RCC 7860 (cell line): ENCODE results near the gene PLEKHM1.

Experiments used
- DNase-seq: peaks from one replicate; pipeline ENCODE4 v3.0.0-alpha.2; 2015; ENCODE audit warnings: low spot score
- FAIRE-seq: peaks from 2 replicates; lab custom pipeline; 2012; peaks lifted over from hg19 to GRCh38; lab: Jason Lieb, UNC

Gene PLEKHM1

DNA sequence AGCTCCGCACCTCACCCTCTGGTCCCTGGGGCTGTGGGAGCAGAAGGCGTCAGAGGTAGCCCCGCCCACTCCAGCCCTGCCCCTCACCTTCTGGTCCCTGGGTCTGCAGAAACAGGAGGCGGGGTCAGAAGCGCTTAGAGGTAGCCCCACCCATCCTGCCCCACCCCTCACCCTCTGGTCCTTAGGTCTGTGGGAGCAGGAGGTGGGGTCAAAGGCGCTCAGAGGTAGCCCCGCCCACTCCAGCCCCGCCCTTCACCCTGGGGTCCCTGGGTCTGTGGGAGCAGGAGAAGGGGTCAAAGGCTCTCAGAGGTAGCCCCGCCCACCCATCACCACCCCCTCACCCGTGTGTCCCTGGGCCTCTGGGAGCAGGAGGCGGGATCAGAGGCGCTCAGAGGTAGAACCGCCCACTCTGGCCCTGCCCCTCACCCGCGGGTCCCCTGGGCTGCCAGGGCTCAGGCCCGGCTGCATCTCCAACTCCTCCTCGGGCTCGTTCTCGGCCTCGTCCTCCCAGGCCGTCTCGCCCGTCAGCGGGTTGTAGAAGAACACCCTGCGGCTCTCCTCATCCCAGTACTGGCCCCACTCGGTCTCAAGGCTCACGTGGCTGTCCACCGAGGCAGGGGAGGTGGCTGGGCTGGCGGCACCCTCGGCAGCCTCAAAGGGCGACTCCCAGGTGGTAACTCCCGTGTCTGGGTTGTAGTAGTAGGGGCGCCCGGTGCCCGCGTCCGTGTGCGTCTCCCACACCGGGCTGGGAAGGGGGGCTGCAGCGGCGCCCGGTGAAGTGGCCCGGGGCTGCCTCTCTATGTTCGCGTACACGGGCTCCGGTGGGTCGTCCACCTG lies 85.1 kb downstream of the PLEKHM1 start:
- FAIRE-seq (no peak), DNase-seq (no peak)

DNA sequence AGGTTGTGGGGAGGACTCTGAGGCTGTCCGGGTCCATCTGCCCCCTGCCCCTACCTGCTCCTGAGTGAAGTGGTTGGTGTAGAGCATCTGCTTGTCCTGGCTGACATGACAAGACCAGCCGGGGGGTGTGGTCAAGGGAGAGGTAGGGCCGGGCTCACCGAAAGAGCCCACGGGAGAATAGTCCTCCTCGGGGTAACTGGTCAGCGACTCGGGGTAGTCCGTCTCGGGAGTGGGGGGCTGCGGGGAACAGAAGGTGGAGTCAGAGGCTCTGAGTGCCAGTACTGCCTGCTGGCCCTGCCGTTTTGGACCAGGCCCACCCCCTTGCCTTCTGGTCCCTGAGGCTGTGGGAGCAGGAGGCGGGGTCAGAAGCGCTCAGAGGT lies 85.7 kb downstream of the PLEKHM1 start:
- FAIRE-seq, result no peak
- no peak for DNase-seq

DNA sequence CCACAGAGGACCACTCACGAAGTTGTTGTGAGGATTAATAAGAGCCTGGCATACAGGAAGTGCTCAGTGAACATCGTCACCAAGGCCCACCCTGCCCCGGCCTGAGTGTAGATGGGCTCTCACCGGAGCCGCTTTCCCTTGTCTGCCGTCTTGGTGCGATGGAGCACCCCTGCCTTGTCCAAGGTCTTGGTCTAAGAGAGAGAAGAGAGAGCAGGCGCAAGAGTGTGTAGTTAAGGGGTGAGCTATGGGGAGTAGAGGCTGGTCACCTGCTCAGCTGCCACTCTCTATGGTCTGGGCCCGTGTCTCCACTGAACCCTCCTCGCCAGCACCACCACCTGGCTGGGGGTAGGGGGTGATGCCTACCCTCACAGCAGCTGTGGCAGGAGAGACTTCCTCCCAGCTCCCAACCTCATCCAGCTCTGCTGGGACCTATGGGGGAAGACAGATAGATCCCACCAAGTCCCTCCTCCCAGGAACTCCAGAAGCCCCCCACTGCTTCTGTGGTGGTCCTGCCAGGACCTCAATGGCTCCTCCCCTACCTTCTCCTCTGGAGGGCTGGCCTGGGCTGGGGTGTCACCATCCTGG lies 86.5 kb downstream of the PLEKHM1 start:
- no peak for DNase-seq
- no peak for FAIRE-seq

DNA sequence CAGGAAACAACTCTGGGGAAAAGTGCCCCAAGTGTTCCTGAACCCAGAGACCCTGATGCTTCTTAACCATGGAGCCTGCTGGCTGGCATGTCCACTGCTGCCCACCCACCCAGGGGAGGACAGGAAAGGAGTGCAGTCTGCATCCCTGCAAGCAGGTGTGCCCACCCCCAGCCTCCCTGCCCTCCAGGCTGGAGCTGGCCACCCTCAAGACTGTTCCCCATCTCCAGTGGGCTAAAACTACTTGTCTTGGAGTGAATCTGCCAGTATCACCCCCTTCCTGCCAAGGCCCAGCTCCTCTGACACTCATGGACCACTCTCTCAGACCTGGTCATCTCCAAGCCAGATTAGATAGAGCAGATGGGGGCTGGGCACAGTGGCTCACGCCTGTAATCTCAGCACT lies 87.6 kb downstream of the PLEKHM1 start:
- DNase-seq (no peak), FAIRE-seq (no peak)

DNA sequence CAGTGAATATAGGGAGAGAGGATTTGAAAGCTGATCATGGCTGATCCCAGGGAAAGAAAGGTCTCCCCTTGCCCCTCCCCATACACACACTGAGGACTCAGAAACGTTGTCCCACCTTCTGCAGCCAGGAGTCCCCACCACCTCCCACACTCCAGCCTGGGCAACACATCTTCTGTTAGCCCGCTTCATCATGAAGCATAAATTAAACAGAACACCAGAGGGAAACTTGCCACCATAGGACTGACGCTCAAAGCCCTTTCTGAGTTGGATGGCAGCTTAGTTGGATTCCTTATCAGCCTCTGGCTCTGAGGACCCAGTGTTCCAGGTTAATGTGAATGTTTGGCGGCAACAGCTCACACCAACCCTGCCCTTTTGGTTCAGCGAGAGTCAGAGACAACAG lies 91.7 kb downstream of the PLEKHM1 start:
- FAIRE-seq, result no peak
- no peak for DNase-seq

DNA sequence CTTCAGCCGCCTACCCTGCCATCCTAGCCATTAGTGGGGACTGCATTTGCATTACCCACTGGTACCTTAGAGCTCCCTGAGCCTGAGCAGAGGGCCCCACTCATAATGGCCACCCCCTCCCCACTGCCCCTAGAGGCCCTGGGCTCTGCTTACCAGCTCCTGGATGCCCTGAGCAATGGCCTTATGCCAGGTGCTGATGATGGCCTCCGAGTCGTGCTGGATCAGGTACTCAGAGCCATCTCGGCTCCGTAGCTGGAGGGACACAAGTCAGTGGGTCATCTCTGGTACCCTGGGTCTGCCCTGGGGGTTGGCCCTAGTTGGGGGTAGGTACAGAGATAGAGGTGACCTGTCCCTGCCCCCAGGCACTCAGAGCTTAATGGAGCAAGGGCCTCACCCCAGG lies 92.7 kb downstream of the PLEKHM1 start:
- no peak for DNase-seq
- FAIRE-seq, result no peak

DNA sequence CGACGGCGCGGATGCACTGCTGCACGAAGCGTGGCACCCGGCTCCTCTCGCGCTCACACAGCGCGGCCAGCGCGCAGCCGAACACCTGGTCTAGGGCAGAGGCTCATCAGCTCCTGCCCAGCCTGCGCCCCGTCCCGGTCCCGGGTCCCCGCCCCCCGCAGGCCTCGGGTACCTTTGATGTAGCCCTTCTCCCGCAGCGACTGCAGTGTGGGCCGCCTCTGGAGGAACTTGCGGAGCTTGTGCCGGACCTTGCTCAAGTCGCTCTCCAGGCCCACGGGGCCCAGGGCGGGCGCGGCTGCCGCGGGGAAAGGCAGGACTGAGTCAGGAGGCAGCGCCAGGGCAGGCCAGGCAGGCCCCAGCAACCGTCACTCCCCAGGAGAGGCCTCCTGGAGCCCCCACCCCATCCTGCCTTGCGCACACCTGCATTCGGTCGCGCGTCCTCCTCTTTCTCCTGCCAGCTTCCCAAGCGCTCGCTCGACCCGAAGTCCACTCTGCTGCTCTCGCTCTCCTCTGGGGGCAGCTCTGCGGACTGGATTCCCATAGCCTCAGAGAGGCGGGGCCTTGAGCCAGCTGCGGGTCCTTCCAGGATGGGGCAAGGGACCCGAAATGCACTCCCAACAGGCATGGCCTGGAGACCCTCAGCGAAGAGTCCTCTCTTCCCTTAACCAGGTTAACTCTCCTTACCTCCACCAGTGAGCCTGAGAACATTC lies 93.9 kb downstream of the PLEKHM1 start:
- FAIRE-seq, result no peak
- DNase-seq, result no peak

DNA sequence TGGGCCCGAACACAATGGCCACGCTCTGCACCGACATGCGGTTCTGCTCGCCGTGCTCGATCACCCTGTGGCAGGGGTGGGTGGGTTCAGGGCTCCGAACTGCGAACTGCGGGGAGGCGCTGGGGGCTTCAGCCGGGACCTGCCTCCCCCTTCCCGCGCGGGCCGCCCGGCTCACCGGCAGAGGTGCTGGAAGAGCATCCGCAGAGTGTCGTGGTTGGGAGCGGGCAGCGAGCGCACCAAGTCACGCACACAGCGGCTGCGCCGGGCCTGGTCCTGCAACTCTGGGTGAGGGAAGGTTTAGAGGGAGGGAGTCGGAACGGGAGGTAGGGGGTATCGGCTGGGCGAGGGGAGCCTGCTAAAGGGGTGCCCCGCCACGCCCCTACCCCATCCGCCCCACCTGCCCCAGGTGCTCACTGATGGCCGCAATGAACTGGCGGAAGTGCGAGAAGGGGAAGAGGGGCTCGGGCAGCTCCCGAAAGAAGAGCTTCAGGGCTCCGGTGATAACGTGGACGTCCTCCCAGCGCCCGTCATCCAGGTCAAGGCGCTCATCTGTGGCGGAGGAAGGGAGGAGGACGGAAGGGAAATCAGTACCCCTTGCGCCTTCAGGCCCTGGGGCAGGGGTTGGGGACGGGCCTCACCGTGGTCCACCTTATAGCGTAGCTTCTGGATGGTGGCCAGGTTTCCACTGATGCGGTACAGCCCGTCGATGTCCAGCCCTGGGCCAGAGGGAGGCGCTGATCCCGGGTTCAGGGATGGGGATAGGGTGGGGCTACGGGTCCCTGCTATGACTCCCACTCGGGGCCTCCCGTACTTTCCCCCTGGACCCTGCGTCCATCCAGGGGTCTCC lies 94.7 kb downstream of the PLEKHM1 start:
- FAIRE-seq (no peak), DNase-seq (no peak)

DNA sequence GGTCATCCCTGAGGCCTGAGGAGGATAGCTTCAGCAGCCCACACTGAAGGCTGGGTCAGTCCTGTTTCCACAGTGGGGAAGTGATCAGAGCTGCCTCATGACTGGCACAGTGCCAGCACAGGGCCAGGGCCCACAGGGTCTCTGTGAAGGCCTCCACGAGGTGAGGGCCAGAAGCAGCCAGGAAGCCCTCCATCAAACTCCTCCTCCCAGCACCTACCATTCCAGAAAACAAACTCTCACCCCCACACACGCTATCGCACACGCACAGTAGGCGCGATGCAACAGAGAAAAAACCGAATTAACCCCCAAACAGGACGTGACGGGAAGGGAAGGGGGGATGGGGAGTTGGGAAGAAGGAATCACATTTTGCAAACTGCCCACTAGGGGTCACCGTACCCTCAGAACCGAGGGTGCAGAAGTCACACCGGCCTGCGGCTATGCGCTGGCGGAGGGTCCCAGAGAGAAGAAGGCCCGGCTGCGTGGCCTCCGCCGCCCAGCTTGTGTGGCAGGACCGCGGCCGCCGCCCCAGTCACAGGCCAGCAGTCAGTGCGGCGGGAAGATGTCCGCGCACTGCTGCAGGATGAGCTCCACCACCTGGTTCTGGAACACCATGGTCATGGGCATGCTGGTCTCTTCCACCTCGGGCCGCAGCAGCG lies 95.5 kb downstream of the PLEKHM1 start:
- FAIRE-seq, result no peak

DNA sequence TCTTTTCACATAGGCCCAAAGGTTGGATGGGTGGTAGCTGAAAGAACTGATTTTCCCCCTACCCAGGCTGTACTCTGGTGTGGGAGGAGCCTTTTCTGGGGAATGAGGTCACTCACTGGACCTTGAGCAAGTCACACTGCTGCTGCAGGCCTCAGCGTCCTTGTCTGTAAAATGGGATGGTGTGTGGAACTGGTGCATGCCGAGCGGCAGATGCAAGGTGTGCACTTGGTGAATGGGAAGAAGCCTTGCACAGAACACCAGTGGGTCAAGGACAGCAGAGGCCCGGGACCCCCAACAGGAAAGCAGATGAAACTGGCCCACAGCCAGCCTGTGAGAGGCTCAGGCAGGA lies 96.0 kb downstream of the PLEKHM1 start:
- DNase-seq, result no peak
- no peak for FAIRE-seq

More for the DNA sequence above, 95.5 kb downstream of the PLEKHM1 start:
- peak; percentile 9 for DNase-seq

DNA sequence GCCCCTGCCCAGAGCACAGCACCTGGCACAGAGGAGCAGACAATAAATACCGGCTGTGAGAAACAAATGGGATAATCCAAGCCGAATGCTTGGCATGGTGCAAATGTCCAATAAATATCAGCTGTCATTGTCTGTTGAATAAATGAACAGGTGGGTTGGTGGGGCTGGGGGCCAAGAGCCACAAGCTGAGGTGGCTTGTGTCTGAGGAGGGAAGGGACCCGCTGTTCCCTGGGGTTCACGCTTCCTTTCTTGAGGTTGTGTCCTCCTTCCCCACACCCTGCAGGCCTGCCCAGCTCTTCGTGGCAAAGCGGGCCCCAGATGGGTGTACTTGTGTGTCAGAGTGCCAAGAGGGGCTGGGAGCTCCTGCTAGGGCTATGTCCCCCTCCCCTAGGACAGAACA lies 96.4 kb downstream of the PLEKHM1 start:
- FAIRE-seq (no peak), DNase-seq (no peak)

DNA sequence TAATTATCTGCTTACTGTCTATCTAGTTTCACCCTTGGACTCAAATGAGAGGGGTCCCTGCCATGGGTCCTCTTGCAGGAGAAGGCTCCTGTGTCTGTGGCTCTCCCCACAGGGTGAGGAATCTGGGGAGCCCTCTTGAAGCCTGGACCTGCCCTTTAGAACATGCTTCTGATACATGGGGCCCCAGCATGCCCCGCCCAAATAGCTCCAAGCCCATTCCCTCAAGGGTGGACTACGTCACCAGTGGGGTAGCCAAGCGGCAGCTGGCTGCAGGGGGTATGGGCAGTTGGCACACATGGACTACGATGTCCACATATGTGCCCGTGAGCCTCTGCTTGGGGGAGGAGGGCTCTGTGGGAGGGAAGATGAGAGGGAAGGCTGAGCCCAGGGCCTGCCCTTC lies 97.1 kb downstream of the PLEKHM1 start:
- FAIRE-seq (no peak), DNase-seq (no peak)

DNA sequence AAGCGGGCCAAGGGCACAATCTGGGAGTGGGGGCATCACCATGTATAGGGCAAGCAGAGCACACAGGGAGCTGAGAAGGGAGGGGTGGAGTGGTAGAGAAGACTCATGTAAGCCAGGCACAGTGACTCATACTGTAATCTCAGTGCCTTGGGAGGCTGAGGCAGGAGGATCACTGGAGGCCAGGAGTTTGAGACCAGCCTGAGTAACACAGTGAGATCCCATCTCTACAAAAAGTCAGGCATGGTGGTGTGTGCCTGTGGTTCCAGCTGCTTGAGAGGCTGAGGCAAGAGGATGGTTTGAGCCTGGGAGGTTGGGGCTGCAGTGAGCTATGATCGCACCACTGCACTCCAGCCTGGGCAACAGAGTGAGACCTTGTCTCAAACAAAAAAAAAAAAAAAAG lies 98.6 kb downstream of the PLEKHM1 start:
- FAIRE-seq (no peak), DNase-seq (no peak)

DNA sequence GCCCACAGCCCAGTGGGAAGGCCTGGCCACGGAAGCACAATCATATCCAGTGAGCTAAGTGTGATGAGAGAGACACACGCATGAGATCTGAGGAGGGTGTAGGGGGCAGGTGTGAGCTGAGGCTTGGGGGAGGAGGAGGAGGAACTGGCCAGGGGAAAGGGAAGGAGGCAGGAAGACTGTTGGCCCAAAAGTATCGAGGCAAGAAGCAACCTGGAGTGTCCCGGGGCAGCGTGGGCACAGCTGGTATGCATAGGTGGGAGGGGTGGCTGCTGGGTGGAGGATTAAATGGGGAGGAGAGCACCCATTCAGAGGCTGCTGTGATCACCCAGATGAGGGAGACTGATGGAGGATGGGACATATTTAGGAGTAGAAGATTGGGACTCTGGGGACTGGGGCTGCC lies 99.2 kb downstream of the PLEKHM1 start:
- no peak for FAIRE-seq

DNA sequence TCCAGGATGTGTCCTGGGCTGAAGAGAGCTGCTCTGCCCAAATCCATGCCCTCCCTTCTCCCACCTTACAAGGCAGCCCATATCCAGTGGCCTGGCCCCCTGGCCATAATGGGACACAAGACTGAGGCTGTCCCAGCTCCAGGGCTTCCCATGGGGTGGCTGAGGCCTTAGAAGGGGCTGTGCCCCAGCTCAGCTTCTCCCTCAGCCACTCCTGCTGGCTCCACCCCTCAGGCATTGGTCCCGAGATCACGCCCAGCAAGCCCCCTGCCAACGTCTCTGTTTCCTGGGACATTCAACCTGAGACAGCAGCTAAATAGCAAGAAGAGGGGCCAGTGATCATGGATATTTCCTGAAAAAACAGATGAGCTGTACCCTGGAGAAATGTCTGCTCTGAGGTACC lies 101.2 kb downstream of the PLEKHM1 start:
- no peak for DNase-seq
- no peak for FAIRE-seq

More for the DNA sequence above, 99.2 kb downstream of the PLEKHM1 start:
- DNase-seq, result no peak

DNA sequence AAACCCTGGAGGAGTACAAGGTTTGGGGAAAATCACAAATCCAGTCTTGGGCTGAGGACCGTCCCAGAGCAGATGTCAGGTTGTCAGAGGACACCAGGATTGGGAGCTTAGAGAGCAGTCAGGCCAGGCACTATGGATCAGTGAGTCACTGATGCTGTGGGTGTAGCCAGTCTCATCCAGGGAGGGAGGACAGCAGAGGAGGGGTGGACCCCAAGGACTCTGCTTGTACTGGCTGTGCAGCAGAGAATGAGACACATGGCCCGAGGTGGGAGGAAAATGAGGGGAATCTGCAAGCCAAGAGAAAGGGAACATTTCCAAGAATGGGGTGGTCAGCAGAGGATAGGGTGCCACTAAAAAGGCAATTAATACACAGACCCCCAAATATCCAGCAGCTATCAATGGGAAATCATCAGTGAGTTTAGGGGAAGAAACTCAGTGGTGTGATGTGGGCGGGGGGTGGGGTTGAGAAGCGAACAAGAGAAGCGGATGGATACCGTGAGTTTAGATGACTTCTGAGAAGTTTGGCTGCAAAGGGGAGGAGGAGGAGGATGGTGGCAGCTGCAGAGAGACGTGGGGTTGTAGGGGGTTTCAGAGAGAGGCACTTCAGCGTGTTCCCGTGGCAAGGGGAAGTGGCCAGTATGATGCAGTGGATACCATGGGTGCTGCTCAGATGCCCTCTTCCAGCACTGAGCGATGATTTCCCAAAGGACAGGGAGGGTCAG lies 101.8 kb downstream of the PLEKHM1 start:
- DNase-seq, result no peak
- no peak for FAIRE-seq

DNA sequence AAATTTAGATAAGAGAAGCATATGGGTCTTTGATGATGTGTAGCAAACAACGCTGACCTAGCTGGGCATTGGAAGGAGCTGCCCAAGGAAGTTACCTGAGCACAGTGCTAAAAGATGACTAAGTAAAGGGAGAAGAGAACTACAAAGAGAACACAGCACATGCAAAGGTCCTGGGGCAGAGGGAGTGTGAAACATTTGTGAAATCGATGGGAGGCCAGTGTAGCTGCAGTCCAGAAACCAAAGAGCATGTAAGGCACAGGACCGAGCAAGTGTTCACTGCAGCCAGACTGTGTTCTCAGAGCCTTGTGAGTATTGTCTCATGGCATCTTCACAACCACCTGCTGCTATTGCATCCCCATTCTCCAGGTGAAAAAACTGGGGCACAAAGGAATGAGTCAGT lies 102.8 kb downstream of the PLEKHM1 start:
- FAIRE-seq (no peak), DNase-seq (no peak)

DNA sequence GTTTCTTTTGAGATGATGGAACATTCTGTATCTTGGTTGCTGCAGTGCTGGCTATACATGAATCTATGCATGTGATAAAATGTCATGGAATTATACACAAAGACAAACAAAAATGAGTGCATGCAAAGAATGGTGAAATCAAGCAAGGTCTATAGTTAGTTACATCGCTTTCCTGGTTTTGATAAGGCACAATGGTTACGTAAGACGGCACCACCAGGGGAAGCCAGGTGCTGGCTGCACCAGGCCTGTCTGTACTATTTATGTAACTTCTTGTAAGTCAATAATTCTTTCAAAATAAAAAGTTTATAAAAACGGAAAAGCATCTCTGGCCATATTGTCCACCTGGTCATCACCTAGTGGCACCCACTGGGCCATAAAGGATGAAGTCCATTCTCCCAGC lies 104.3 kb downstream of the PLEKHM1 start:
- DNase-seq (no peak), FAIRE-seq (no peak)
